HG02884 (cell line): ENCODE measurements around the gene ZNF469.
"Not testable (repeated sequence)": the region's sequence is repeated elsewhere in the genome, so short reads cannot be mapped to it uniquely, and the experiment has no call there.

Source experiments
- ATAC-seq: cut with Tn5 transposase; IDR thresholded peaks from one replicate; pipeline ENCODE4 v1.9.1; 2021; ENCODE audit warnings: mild to moderate bottlenecking, moderate library complexity; ENCODE audit not compliant: unreplicated experiment

ZNF469 gene

DNA sequence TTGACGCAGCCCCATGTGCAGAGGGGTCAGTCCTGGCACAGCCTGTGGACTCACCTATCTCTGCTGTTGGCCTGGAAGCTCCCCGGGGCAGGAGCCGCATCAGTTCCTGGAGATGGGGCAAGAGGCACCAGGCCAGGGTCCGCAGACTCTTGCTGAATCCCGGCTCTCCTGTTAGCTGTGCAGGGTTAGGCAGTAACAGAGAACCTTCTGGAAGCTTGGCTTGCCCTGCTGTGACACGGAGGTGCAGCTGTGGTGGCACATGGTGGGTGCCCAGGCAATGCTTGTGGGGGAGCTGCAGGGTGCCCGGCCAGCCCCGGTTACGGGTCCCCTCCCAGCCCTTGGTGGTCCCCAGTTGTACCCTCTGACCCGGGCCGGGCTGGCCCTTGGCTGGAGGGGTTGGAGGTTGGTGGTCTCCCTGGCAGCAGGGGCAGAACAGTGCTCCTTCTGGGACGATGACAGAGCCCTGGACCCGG lies 26.0 kb upstream of the ZNF469 start:
- no peak for ATAC-seq

DNA sequence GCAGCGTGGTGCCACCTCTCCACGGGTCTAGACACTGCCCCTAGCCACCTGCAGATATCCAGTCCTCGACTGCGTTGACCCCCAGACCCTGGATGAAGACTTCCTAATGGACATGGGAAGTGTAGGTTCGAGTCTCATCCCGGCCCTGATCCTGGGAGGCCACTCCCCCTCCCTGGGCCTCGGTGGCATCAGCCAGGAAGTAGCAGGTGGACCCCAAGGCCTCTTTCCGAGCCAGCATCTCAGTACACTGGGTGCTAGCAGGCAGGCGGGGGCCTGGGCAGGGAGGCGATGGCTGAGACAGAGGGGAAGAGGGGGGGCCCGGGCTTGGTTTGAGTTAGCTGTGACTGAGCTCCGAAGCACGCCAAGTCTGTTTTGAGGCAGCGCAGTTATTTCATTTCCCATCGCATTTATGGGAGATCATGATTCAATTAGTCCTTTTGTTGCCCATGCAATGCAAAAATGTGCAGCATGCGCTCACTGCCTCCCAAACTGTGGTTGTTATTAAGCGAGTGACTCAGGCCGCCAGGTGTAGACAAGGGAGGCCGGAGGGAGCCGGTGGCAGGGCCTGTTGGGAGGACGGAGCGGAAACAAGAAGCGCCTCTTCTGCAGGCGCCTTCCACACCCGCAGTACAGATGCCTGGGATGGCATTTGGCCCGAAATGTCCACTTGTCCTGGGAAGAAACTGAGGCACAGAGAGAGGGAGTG lies 25.3 kb upstream of the ZNF469 start:
- no peak for ATAC-seq

DNA sequence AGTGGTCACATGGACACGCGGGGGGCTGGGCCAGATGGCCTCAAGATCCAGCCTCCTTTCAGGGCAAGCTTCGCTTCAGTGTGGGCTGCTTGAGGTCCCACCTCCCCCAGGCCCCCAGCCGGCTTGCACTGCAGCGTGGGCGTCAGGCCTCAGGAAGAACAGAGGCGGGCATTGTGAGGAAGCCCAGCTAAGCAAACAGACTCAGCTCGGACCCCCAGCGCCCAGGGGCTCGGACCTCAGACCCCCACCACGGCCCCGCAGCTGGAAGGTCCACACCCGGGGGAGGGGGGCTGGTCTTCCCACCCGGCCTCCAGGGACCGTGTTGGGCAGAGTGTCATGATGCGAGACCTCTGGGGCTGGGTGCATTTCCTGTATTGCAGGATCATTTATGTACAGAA lies 24.7 kb upstream of the ZNF469 start:
- ATAC-seq = no peak

DNA sequence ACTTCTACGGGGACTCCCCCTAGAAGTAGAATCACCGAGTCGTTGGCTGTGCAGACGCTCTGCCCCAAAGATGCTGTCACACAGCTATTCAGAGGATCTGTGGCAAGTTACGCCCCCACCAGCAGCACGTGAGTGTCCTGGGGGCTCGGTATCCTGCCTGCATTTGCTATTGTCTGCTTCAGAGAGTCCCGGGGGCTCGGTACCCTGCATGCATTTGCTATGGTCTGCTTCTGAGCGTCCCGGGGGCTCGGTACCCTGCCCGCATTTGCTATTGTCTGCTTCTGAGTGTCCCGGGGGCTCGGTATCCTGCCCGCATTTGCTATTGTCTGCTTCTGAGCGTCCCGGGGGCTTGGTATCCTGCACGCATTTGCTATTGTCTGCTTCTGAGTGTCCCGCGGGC lies 23.8 kb upstream of the ZNF469 start:
- no peak for ATAC-seq

DNA sequence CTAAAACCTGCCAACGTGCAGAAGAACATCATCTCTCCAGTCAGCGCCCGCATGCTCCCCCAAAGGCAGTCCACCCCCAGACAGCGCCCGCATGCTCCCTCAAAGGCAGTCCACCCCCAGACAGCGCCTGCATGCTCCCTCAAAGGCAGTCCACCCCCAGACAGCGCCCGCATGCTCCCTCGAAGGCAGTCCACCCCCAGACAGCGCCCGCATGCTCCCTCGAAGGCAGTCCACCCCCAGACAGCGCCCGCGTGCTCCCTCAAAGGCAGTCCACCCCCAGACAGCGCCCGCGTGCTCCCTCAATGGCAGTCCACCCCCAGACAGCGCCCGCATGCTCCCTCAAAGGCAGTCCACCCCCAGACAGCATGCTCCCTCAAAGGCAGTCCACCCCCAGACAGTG lies 22.4 kb upstream of the ZNF469 start:
- ATAC-seq = not testable (repeated sequence)

DNA sequence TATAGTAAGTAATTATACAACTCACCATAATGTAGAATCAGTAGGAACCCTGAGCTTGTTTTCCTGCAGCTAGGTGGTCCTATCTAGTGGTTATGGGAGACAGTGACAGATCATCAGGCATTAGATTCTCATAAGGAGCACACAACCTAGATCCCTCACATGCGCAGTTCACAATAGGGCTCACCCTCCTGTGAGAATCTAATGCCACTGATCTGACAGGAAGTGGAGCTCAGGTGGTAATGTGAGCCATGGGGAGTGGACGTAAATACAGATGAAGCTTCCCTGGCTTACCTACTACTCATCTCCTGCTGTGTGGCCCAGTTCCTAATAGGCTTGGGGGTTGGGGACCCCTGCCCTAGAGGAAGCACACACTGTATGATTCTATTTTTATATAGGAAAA lies 21.8 kb upstream of the ZNF469 start:
- no peak for ATAC-seq

DNA sequence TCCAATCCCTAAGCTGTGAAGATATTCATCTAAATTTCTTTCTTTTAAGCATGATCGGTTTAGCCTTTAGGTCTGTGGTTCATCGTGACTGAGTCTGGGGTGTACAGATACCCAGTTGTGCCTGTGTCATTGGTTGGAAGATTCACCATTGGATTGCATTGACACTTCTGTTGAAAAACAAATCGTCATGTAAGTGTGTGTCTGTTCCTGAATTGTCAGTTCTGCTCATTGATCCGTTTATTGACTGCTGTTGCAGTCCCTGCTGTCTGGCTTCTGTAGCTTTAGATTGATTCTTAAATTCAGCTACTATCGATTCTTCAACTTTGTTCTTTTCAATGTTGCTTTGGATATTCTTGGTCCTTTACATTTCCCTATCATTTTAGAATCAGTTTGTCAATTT lies 21.0 kb upstream of the ZNF469 start:
- ATAC-seq = no peak

DNA sequence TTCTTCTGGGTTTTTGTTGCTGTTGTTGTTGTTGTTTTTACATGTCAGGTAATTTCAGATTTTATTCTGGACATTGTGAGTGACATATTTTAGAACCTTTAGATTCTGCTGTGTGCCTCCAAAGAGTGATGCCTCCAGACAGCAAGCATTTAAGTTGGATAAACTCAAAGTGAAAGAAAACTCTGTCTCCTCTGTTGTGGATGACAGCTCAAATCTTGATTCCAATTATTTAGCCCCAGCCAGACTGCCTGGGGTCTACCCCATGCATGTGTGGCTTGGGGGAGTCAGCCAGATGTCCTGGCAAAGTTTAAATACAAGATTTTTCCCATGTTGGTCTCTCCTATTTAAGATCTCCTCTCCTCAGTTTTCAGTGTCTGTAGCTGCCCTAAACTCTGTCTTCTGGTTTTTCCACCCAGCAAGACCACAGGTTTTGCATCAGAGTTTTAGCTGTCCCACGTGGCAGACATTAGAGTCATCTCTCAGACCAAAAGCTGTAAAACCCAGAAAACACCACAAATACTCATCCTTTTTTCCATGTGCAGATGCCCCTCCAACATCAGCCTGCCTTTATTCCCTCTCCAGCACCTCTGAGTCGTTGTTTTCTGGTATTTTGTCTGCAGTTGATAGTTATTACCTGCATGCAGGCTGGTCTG lies 19.4 kb upstream of the ZNF469 start:
- ATAC-seq = no peak

DNA sequence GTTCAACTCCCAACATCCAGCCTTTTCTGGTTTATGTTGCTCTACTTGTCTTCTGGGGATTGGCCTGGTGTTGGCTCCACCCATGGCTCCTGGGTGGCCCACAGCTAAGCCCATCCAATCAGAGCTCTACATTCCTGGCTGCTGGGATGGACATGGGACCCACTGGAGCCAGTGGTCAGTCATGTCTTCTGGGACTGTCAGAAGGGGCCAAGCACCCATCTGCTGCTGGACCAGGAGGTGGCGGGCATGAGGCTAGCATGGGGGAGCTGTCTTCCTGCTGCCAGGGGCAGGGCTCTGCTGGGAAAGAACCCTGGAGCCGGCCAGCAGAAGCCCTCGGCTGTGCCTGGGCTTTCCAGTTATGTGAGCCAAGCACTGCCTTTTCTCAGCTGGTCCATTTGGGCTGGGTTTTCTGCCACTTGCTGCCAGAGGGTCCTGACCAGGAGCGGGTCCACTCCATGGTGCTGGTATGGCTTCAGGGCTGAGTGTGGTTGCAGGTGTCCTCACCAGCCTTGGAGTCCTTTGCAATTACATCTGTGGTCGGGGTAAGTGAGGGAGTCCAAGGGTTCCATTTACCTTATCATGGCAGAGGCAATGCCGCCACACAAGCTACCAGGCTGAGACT lies 17.4 kb upstream of the ZNF469 start:
- ATAC-seq = no peak

DNA sequence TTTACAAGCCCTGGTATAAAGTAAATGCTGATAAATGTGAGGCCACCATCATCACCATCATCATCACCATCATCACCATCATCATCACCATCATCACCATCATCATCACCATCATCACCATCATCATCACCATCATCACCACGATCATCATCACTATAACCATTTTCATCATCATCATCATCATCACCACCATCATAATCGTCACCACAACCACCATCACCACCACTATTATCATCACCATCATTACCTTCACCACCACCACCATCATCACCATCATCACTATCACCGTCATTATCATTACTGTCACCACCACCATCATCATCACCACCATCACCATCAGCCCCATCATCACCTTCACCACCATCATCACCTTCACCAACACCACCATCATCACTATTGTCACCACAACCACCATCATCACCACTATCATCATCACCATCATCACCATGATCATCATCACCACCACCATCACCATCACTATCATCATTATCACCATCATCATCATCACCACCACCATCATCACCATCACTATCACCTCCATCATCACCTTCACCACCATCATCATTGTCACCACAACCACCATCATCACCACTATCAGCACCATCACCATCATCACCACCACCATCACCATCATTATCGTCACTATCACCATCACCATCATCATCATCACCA lies 16.6 kb upstream of the ZNF469 start:
- no peak for ATAC-seq

DNA sequence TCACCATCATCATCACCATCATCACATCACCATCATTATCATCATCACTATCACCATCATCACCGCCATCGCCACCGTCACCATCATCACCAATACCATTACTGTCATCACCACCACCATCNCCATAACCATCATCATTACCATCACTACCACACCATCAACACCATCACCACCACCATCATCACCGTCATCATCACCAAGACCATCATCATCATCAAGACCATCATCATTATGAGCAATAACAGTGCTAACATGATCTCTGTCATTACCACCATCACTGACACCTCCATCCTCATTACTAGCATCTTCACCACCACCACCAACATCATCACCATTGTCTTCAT lies 16.1 kb upstream of the ZNF469 start:
- no peak for ATAC-seq

DNA sequence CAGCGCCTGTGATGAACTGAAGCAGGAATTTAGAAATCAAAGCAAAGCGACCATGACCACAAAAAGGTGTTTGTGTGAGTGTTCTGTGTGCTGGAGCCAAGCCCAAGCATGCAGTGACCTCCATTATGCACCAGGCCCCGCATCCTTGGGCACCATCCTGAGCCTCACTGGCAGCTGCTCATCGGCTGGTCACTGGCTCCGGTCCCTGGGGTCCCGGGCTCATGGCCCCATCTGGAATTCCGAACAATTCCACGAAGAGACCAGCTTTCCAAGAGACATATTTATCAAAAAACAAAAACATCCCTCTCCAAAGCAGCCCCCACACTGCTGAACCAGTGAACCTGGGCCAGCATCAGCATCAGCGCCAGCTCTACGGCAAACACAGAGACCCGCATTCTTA lies 15.2 kb upstream of the ZNF469 start:
- no peak for ATAC-seq

DNA sequence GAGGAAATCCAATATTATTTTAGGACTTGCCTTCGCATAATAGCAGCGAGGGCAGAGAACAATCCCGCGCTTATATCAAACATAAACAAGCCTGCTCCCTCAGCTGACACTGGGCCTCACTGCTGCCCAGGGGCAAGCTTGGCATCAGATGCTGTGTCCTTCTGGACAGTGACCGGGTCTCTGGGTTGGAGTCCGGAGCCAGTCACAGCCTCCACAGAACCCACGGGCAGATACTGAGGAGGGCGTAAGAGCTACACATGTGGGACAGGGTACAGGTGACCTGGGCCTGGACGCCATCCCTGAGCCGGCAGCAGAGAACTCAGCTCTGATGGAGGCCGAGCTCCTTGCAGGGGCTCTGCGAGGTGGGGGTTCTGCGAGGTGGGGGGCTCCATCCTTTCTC lies 14.7 kb upstream of the ZNF469 start:
- ATAC-seq = no peak

DNA sequence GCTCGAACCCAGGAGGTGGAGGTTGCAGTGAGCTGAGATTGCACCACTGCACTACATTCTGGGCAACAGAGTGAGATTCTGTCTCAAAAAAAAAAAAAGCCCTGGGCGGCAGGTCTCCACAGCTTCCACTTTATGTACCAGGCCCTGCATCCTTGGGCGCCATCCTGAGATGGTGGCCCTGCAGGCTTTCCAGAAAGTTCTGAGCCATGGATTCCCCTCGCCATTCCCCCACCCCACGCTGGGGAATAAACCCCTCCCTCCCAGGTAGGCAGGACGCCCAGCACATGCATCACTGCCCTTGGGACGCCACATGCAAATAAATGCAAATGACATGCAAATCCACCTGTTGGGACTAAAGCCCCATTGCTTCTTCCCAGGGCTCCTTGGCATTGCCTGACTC lies 13.8 kb upstream of the ZNF469 start:
- ATAC-seq = no peak

DNA sequence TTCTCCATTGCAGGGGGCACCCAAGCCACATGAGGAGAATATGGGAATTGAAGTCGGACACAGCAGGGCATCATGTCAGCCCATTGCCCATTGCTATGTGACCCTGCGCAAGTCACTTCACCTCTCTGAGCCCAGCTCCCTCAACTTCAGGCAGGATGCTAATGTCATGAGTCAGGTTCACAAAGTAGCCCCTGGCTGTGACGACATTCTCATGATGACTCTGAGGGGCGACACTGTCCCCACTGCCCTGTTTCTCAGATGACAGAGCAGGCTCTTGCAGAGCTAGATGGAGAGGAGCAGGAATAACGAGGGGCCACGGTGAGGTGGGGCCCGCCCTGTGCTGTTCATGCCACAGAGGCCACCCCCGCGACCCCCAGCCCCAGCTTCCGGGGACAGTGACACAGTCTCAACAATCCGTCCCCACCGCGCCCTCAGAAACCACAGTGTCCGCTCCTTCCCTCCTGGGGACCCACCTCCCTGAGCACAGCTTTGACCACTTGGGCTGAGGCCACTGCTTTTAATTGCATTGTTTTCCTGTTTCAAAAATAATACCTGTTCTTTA lies 13.2 kb upstream of the ZNF469 start:
- ATAC-seq = no peak

DNA sequence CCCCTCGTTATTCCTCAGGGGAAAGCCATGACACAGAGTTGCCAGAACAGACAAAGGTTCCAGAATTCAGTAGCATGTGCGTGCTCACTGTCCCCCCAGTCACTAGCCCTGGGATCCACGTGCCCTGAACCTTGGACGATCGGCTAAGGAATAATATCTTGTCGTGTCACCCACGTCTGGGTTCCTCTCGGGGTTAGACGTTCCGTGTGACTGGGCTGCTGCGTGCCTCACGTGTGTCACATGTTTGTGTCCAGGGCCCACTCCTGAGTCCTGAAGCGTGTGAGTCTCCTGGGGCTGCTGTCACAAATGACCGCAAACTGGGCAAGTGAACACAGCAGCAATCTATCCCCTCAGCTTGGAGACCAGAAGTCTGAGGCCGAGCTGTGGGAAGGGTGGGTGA lies 12.4 kb upstream of the ZNF469 start:
- no peak for ATAC-seq

DNA sequence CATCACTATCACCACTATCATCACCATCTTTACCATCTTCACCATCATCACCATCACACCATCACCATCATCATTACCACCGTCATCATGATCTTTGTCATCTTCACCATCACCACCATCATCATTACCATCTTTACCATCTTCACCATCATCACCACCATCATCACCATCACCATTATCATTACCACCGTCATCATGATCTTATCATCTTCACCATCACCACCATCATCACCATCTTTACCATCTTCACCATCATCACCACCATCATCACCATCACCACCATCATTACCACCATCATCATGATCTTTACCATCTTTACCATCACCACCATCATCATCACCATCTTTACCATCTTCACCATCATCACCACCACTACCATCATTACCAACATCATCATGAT lies 10.2 kb upstream of the ZNF469 start:
- no peak for ATAC-seq

DNA sequence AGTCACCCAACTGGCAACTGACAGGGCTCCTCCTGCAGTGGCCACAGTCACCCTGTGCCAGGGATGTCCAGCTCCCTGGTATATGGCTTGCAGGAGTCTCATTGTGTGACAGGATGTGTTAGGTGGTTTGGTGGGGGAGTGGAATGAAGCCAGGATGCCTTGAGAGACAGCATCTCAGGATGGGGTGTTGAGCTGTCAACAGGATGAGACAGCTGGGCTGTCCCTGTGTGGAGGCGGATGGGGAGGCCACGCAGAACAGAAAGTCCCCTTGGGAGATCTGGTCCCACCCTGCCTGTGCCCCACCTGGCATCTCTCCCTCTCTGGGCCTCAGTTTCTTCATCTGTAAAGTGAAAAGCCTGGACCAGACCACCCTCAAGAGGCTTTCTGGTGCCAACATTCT lies 9.5 kb upstream of the ZNF469 start:
- ATAC-seq = no peak

DNA sequence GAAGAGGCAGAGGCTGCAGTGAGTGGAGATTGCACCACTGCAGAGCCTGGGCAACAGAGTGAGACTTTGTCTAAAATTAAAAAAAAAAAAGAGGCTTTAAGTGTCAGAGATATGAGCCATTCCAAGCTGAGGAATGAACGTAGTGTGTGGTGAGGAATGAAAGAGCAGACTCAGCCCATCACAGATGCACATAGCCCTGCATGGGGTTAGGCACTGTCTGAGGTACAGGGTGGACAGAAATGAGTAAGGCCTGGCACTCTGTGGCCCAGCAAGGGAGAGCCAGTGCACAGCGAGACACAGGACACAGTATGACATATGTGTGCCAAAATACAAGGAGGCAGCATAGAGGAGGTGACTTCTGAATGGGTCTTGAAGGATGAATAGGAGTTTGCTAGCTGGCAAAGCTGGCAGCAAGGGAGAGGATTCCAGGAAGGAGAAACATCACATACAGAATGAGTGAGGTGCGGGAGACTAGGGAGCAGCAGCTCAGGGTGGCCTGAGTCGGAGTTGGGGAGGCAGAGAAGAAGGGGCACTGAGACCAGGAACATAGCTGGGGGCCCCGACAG lies 8.7 kb upstream of the ZNF469 start:
- ATAC-seq = no peak

DNA sequence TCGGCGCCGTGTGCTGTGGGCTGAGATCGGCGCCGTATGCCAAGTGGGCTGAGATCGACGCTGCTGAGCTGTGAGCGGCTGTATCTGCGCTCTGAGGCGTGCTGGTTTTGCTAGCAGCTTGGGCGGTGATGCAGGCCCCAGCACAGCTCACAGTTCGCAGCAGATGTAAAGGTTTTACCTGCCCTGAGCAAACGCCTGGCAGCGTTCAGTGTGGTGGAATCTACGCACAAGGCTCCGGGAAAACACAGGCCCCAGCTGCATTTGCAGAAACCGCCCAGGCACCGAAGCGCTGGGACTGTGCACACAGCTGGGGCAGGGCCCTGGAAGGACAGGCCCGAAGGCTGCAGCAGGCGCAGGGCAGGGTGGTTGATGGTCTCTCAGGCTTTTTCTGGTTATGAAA lies 8.0 kb upstream of the ZNF469 start:
- no peak for ATAC-seq

DNA sequence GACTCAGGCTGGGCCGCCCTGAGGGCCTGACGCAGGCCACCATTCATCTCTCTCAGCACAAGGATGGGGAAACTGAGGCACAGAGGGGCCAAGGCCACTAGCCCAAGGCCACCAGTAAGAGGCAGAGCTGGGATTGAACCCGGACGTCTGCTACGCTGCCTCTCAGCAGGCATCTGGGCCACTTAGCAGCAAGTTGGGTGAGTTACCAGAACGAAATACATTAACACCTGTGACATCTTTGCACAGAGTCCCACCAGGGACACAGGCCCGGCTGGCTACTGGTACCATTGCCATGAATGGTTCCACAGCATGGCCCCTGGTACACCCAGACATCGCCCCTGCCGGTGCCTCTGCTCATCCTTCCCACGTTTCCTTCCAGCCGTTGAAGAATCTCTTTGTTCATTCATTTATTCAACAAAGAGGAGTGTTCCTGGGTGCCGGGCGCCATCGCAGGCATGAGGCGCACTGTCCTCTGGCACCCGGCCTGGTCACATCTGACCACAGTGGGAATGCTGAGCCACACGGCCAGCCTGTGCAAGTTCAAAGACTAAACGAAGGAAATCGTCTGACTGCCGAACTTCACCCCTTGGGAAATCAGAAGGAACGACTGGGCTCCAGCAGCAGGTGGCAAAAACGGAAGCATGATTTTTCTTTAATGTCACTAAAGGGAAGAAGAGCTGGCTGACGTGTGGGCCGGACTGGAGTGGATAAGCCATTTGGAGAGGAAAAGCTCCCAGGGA lies 7.4 kb upstream of the ZNF469 start:
- no peak for ATAC-seq
